Measurements from ENCODE around the gene AHDC1. TPM values are rescaled to one million over a fixed set of nuclear protein-coding genes. Genes with fewer than 3 reads are reported as not detected.

AHDC1 gene
- total and polyA plus RNA-seq, 5 donors from 2014 or later: 0.07 to 26.2 (median 0.71) TPM

GRCh38 chr1:27560268-27561123, 43.4 kb downstream of the AHDC1 start:
- no peaks in the 10 kb centered on the region for H3K36me3 Mint-ChIP-seq
- Histone ChIP-seq H3K4me1 (ENCODE audit: control insufficient read depth, insufficient read depth, low read length, poor library complexity, severe bottlenecking) (peaks cover 19% of the 10 kb centered on the region), H3K9me3 (ENCODE audit: control insufficient read depth in 2 of 2, low read length in 2 of 2) (no peaks in the 10 kb centered on the region), H3K36me3 (ENCODE audit: control insufficient read depth, insufficient read depth, low read length) (no peaks in the 10 kb centered on the region), H3K27ac (ENCODE audit: insufficient read depth, low read length, poor library complexity, severe bottlenecking) (no peak overlapping the region), H3K27me3 (ENCODE audit: control insufficient read depth, insufficient read depth, low read length) (no peaks in the 10 kb centered on the region), H3K4me3 (ENCODE audit: low read depth, low read length) (no peak overlapping the region)
- no peak for DNase-seq
- ATAC-seq (ENCODE audit: low read depth in 2 of 2): no peak
- peak overlapping the region; percentile 16 to 81 (median 36) for H3K27ac Mint-ChIP-seq
- H3K9me3 Mint-ChIP-seq: no peaks in the 10 kb centered on the region
- no peaks in the 10 kb centered on the region for H3K27me3 Mint-ChIP-seq
- H3K4me3 Mint-ChIP-seq: no peak overlapping the region
- H3K4me1 Mint-ChIP-seq: peaks cover 14 to 55% (median 27%) of the 10 kb centered on the region in 4 donors

- peaks cover 25% of the 10 kb centered on the region for H3K4me1 ChIP-seq (ENCODE audit: control insufficient read depth, insufficient read depth, low read length, poor library complexity, severe bottlenecking)
- Mint-ChIP-seq H3K4me3 (peak overlapping the region in 1 of 4 donors; percentile 64), H3K27me3 (no peaks in the 10 kb centered on the region), H3K9me3 (no peaks in the 10 kb centered on the region), H3K27ac (peak overlapping the region in 2 of 3 donors; percentile 36 to 47), H3K4me1 (peaks cover 14 to 63% (median 30%) of the 10 kb centered on the region in 4 donors), H3K36me3 (no peaks in the 10 kb centered on the region)
- H3K4me3 ChIP-seq (ENCODE audit: low read depth, low read length): no peak overlapping the region
- H3K27ac ChIP-seq (ENCODE audit: insufficient read depth, low read length, poor library complexity, severe bottlenecking): no peak overlapping the region
- peaks cover under 1% of the 10 kb centered on the region for H3K36me3 ChIP-seq (ENCODE audit: control insufficient read depth, insufficient read depth, low read length)
- ATAC-seq (ENCODE audit: low read depth in 2 of 2) (no peak), DNase-seq (no peak)
- no peaks in the 10 kb centered on the region for H3K9me3 ChIP-seq (ENCODE audit: control insufficient read depth in 2 of 2, low read length in 2 of 2)
- no peaks in the 10 kb centered on the region for H3K27me3 ChIP-seq (ENCODE audit: control insufficient read depth, insufficient read depth, low read length)
Observed at GRCh38 chr1:27559466-27560030, 44.4 kb downstream of the AHDC1 start.

- ATAC-seq (ENCODE audit: low read depth in 2 of 2): no peak
- peak overlapping the region in 1 of 4 donors; percentile 33 for H3K4me3 Mint-ChIP-seq
- H3K27ac ChIP-seq (ENCODE audit: insufficient read depth, low read length, poor library complexity, severe bottlenecking): no peak overlapping the region
Observed at GRCh38 chr1:27557596-27558340, 46.2 kb downstream of the AHDC1 start.

GRCh38 chr1:27556781-27557595, 47.0 kb downstream of the AHDC1 start:
- DNase-seq (peak; percentile 65 to 79 (median 71)), ATAC-seq (ENCODE audit: low read depth in 2 of 2) (peak; percentile 73 to 78)
- Mint-ChIP-seq H3K27me3 (no peaks in the 10 kb centered on the region), H3K36me3 (peaks cover 4% of the 10 kb centered on the region), H3K27ac (peak overlapping the region; percentile 50 to 87 (median 82)), H3K9me3 (no peaks in the 10 kb centered on the region), H3K4me3 (peak overlapping the region; percentile 21 to 76 (median 66)), H3K4me1 (peaks cover 14 to 54% (median 34%) of the 10 kb centered on the region in 4 donors)
- Histone ChIP-seq H3K36me3 (ENCODE audit: control insufficient read depth, insufficient read depth, low read length) (peaks cover 4% of the 10 kb centered on the region), H3K4me3 (ENCODE audit: low read depth, low read length) (no peak overlapping the region), H3K27ac (ENCODE audit: insufficient read depth, low read length, poor library complexity, severe bottlenecking) (peak overlapping the region; percentile 51), H3K4me1 (ENCODE audit: control insufficient read depth, insufficient read depth, low read length, poor library complexity, severe bottlenecking) (peaks cover 25% of the 10 kb centered on the region), H3K9me3 (ENCODE audit: control insufficient read depth in 2 of 2, low read length in 2 of 2) (no peaks in the 10 kb centered on the region), H3K27me3 (ENCODE audit: control insufficient read depth, insufficient read depth, low read length) (no peaks in the 10 kb centered on the region)

More at GRCh38 chr1:27557596-27558340, 46.2 kb downstream of the AHDC1 start:
- Mint-ChIP-seq H3K27ac (peak overlapping the region; percentile 47 to 70 (median 50)), H3K4me1 (peaks cover 14 to 59% (median 35%) of the 10 kb centered on the region in 4 donors), H3K27me3 (no peaks in the 10 kb centered on the region), H3K9me3 (no peaks in the 10 kb centered on the region), H3K36me3 (peaks cover 4% of the 10 kb centered on the region)
- Histone ChIP-seq H3K4me1 (ENCODE audit: control insufficient read depth, insufficient read depth, low read length, poor library complexity, severe bottlenecking) (peaks cover 25% of the 10 kb centered on the region), H3K27me3 (ENCODE audit: control insufficient read depth, insufficient read depth, low read length) (no peaks in the 10 kb centered on the region), H3K4me3 (ENCODE audit: low read depth, low read length) (no peak overlapping the region), H3K9me3 (ENCODE audit: control insufficient read depth in 2 of 2, low read length in 2 of 2) (no peaks in the 10 kb centered on the region), H3K36me3 (ENCODE audit: control insufficient read depth, insufficient read depth, low read length) (peaks cover 4% of the 10 kb centered on the region)
- DNase-seq: no peak

- DNase-seq (no peak), ATAC-seq (ENCODE audit: low read depth in 2 of 2) (no peak)
- H3K27me3 ChIP-seq (ENCODE audit: control insufficient read depth, insufficient read depth, low read length): no peaks in the 10 kb centered on the region
- peak overlapping the region; percentile 68 to 87 (median 82) for H3K27ac Mint-ChIP-seq
- H3K27me3 Mint-ChIP-seq: no peaks in the 10 kb centered on the region
- no peaks in the 10 kb centered on the region for H3K9me3 ChIP-seq (ENCODE audit: control insufficient read depth in 2 of 2, low read length in 2 of 2)
- peak overlapping the region; percentile 51 for H3K27ac ChIP-seq (ENCODE audit: insufficient read depth, low read length, poor library complexity, severe bottlenecking)
- peaks cover 4% of the 10 kb centered on the region for H3K36me3 ChIP-seq (ENCODE audit: control insufficient read depth, insufficient read depth, low read length)
- no peak overlapping the region for H3K4me3 ChIP-seq (ENCODE audit: low read depth, low read length)
- peaks cover 4% of the 10 kb centered on the region for H3K36me3 Mint-ChIP-seq
- peak overlapping the region; percentile 22 to 76 (median 66) for H3K4me3 Mint-ChIP-seq
- peaks cover 25% of the 10 kb centered on the region for H3K4me1 ChIP-seq (ENCODE audit: control insufficient read depth, insufficient read depth, low read length, poor library complexity, severe bottlenecking)
- peaks cover 14 to 49% (median 31%) of the 10 kb centered on the region in 4 donors for H3K4me1 Mint-ChIP-seq
- H3K9me3 Mint-ChIP-seq: no peaks in the 10 kb centered on the region
Observed at GRCh38 chr1:27556435-27556780, 47.5 kb downstream of the AHDC1 start.

- no peaks in the 10 kb centered on the region for H3K27me3 ChIP-seq (ENCODE audit: control insufficient read depth, insufficient read depth, low read length)
- no peak overlapping the region for H3K4me3 ChIP-seq (ENCODE audit: low read depth, low read length)
- H3K36me3 ChIP-seq (ENCODE audit: control insufficient read depth, insufficient read depth, low read length): peaks cover 5% of the 10 kb centered on the region
- H3K27ac Mint-ChIP-seq: peak overlapping the region; percentile 68 to 87 (median 82)
- no peaks in the 10 kb centered on the region for H3K9me3 ChIP-seq (ENCODE audit: control insufficient read depth in 2 of 2, low read length in 2 of 2)
- peak in 2 of 3 donors; percentile 14 to 86 for DNase-seq
- peaks cover 25% of the 10 kb centered on the region for H3K4me1 ChIP-seq (ENCODE audit: control insufficient read depth, insufficient read depth, low read length, poor library complexity, severe bottlenecking)
- H3K27ac ChIP-seq (ENCODE audit: insufficient read depth, low read length, poor library complexity, severe bottlenecking): peak overlapping the region; percentile 51
- peaks cover 14 to 45% (median 30%) of the 10 kb centered on the region in 4 donors for H3K4me1 Mint-ChIP-seq
- no peaks in the 10 kb centered on the region for H3K27me3 Mint-ChIP-seq
- H3K4me3 Mint-ChIP-seq: peak overlapping the region in 3 of 4 donors; percentile 22 to 76 (median 66)
- peak; percentile 21 to 47 for ATAC-seq (ENCODE audit: low read depth in 2 of 2)
- peaks cover 4% of the 10 kb centered on the region for H3K36me3 Mint-ChIP-seq
- H3K9me3 Mint-ChIP-seq: no peaks in the 10 kb centered on the region
Observed at GRCh38 chr1:27555700-27556424, 48.1 kb downstream of the AHDC1 start.

Measured in CD4-positive, CD25-positive, alpha-beta regulatory T cell (primary cell).